ENCODE measurements around the gene KCNE1. TPM values are rescaled to one million over a fixed set of nuclear protein-coding genes. Genes with fewer than 3 reads are reported as not detected.
"Not testable (repeated sequence)": the region's sequence is repeated elsewhere in the genome, so short reads cannot be mapped to it uniquely, and the experiment has no call there.

The KCNE1 gene
- total RNA-seq, 2 experiments from 2014 or later = 0.14 TPM; not detected in 1

DNA sequence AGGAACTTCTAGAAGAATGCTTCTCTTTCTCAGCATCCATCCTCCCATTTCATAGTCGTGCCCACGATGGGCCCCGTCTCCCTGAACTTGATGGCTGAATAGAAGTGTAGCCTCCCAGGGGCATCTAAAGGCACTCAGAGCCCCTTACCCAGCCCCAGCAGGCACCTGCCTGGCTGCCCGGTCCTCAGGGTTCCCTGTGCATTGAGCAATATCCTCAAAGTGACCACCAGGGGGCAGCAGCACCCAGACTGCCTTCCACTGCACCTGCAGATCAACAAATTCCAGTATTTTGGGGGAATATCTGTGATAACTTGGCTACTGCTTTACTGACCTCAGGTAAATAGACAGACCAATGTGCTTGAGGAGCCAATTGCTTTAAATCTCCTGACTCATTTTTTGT is 68.5 kb downstream of the KCNE1 start:
- H3K4me1 Mint-ChIP-seq, H3K36me3 Mint-ChIP-seq, H3K4me3 Mint-ChIP-seq, H3K9me3 Mint-ChIP-seq, H3K27me3 Mint-ChIP-seq, H3K27ac Mint-ChIP-seq, DNase-seq: not testable (repeated sequence)

DNA sequence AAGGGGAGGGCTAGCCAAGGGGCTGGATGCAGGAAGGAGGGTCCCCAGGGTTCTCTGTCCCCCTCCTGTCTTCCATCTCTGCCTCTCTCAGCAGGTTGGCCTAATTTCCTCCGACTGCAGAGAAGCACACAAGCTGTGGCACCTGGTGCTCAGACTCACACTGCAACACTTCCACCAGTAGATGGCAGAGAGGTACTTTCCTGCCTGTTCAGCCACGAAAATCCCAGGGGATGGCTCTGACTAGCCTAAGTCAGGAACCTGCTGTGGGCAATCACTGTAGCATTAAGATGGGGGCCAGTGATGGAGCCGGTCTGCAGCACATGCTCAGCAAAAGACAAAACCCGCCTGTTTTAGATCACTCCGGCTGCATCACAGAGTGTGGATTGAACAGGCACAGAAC is 82.3 kb downstream of the KCNE1 start:
- not testable (repeated sequence) for H3K27me3 Mint-ChIP-seq, H3K4me3 Mint-ChIP-seq, H3K27ac Mint-ChIP-seq, H3K9me3 Mint-ChIP-seq, H3K4me1 Mint-ChIP-seq, H3K36me3 Mint-ChIP-seq, DNase-seq

DNA sequence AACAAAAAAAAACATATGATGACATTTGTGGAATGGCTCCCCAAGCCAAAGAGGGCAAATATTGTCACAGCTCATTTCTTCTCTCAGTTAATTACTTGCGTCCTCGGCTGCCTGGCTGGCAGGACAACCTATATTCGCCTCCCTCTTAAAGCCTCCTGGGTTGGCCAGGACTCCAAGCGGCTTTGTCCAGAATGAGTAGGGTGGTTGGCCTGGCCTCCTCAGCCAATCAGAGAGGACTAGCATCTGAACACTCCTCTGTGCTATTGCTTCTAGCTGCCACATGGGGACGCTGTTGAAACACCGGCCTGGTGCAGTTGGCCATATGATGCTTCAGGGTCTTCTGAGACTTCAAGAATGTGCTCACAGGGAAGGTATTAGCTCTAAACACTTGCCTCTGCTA is 83.6 kb downstream of the KCNE1 start:
- not testable (repeated sequence) for H3K9me3 Mint-ChIP-seq, H3K27ac Mint-ChIP-seq, DNase-seq, H3K36me3 Mint-ChIP-seq, H3K4me1 Mint-ChIP-seq, H3K27me3 Mint-ChIP-seq, H3K4me3 Mint-ChIP-seq

DNA sequence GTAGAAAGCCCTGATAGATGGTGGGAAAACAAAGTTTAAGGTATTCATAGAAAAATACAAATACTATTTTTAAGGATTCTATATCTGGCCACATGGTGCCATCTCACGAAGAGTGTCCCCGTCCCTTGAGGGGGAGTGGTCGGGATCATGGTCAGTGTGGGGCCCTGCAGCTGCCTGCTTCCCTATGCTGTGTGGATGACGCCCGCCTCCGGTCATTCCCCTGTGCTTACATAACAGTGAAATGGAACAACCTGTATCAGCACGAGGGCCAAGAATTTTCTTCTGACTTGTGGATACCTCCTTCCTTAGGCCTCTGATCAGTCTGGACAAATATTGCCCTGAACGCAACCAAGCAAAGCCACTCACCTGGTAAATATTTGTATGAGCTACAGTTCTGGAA is 84.7 kb downstream of the KCNE1 start:
- not testable (repeated sequence) for H3K4me1 Mint-ChIP-seq, H3K36me3 Mint-ChIP-seq, DNase-seq, H3K27me3 Mint-ChIP-seq, H3K4me3 Mint-ChIP-seq, H3K9me3 Mint-ChIP-seq, H3K27ac Mint-ChIP-seq

DNA sequence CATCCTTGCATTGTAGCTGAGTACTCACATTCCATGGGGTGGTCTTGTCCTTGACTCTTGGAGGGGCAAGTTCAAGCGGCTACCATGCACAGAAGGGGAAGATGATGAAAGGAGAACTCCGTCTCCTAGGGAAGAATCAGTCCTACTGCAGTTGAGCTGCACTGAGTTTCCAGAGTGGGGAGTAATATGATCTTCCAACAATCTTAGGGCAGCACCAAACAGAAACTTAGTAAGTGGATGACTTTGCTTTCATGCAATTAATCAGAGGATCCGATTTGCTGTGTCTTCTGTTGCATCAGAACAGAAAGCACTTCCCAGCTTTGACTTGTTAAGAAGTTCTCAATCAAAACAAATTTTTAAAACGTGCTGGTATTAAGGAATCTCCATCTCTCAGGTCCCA is 88.2 kb downstream of the KCNE1 start, which contains the start of gene SMIM34:
Gene SMIM34, minus strand, starts transcription at position 147 of the 400 bp plus-strand sequence. Its CDS starts 112 bp downstream, at position 35.
- H3K27me3 Mint-ChIP-seq, H3K4me3 Mint-ChIP-seq, H3K27ac Mint-ChIP-seq, H3K4me1 Mint-ChIP-seq, H3K9me3 Mint-ChIP-seq, H3K36me3 Mint-ChIP-seq, DNase-seq: not testable (repeated sequence)

DNA sequence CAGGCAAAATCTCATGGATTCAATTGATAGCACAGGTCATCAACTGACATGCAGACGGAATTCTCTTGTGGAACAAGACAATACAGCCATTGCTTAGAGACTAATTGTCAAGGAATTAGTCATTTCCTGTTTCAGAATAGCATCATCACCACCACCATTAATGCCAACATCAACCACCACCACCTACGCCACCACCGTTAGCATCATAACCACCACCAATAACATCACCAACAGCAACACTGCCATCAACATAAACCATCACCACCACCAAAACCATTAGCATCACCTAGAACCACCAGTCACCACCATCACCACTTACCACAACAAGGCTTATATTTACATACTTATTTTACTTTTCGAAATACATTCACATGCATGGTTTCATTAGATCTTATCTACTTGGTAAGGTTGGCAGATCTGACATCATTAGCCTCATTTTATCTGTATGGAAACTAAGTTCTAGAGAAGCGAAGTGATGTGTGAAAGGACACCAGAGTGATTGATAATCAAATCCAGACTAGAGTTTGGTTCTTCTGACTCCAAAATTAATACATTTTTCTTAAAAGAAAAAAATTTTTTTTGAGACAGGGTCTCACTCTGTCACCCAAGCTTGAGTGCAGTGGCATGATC is 94.4 kb downstream of the KCNE1 start:
- H3K9me3 Mint-ChIP-seq, H3K27ac Mint-ChIP-seq, H3K36me3 Mint-ChIP-seq, H3K4me1 Mint-ChIP-seq, H3K27me3 Mint-ChIP-seq, H3K4me3 Mint-ChIP-seq, DNase-seq: not testable (repeated sequence)

DNA sequence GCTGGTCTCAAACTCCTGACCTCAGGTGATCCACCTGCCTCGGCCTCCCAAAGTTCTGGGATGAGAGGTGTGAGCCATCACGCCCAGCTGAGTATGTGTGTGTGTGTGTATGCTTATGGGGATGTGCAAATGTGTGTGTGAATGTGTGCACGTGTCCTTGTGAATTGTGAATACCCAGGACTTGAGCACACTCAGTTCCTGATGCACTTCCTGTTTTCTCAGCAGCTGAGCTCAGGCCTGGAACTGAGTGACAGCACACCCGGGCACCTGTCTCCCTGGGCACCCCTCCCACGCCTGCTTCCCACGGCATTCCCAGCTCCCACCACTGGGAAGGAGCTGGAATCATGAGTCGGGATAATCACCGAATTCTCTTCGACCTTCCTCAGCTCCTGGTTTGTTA is 104.7 kb downstream of the KCNE1 start:
- not testable (repeated sequence) for H3K9me3 Mint-ChIP-seq, H3K4me1 Mint-ChIP-seq, H3K27ac Mint-ChIP-seq, H3K36me3 Mint-ChIP-seq, DNase-seq, H3K4me3 Mint-ChIP-seq, H3K27me3 Mint-ChIP-seq

DNA sequence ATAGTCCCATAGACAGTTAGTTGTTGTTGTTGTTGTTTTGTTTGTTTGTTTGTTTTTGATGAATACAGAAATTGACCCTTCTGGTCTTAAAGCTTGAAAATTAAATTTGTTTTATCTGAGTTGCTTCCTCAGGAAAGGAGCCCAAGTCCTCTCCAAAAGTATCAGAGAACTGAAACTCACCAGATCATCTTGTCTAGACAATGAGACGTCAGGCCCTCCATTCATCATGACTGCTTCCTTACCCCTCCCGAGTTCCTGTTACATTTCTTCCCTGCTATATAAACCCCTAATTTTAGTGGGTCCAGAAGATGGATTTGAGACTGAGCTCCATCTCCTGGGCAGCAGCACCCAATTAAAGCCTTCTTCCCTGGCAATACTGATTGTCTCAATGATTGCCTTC is 105.3 kb downstream of the KCNE1 start:
- not testable (repeated sequence) for H3K4me3 Mint-ChIP-seq, H3K27ac Mint-ChIP-seq, DNase-seq

DNA sequence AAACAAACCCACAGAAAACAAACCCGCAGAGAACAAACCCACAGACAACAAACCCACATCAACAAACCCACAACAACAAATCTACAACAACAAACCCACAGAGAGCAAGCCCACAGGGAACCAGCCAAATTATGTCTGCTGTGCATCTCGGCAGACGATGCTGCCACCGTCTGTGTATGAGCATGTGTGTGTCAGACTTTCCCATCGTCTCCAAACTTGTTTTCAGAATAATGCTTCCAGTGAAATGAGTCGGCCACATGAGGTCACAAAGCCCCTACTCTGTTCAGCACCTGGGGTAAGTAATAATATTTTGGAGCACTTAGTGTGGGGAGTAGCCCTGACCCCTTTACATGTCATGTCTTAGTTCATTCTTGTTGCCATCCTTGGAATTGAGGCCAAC is 105.9 kb downstream of the KCNE1 start:
- H3K27ac Mint-ChIP-seq, H3K9me3 Mint-ChIP-seq, H3K27me3 Mint-ChIP-seq, DNase-seq, H3K36me3 Mint-ChIP-seq, H3K4me3 Mint-ChIP-seq, H3K4me1 Mint-ChIP-seq: not testable (repeated sequence)

More for the DNA sequence above, 105.3 kb downstream of the KCNE1 start:
- not testable (repeated sequence) for H3K36me3 Mint-ChIP-seq, H3K9me3 Mint-ChIP-seq, H3K4me1 Mint-ChIP-seq, H3K27me3 Mint-ChIP-seq

DNA sequence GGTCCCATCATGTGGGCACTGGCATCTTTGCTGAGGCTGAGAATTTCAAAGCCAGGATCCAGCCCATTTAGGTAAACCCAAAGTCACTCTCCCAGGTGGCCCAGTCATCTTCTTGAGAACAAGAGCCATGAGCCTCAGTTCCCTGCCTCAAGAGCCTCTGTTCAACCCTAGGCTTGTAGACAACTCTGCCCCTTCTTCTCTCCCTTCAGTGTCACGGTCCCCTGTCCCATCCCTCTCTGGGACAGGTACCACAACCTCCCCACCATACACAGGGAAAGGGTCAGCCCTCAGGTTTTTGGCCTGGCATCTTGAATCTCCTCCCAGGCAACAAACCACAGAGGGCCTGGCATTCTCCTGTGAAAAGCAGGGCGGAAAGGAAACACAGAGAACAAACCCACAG is 106.3 kb downstream of the KCNE1 start:
- H3K36me3 Mint-ChIP-seq, H3K4me1 Mint-ChIP-seq, H3K9me3 Mint-ChIP-seq, H3K4me3 Mint-ChIP-seq, H3K27me3 Mint-ChIP-seq, H3K27ac Mint-ChIP-seq, DNase-seq: not testable (repeated sequence)

DNA sequence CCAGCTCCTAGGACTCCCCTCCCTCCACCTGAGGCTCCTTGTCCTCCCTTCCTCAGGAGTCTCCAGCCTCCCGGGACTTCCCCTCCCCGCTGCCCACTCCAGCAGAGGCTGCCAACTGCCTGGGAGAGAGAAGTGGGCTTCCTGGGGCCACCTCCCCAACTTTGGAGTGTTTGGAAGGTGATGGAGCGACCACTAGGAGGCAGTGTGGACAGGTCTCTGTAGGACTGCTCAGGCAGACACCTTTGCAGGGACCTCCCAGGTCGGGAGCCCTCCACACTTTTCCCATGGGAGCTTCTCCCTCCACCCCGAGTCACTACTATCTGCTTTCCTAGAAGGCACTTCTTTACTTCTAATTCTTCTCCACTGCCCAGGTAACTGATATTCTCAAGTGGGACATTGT is 107.3 kb downstream of the KCNE1 start:
- H3K4me1 Mint-ChIP-seq, H3K36me3 Mint-ChIP-seq, H3K4me3 Mint-ChIP-seq, H3K9me3 Mint-ChIP-seq, DNase-seq, H3K27me3 Mint-ChIP-seq, H3K27ac Mint-ChIP-seq: not testable (repeated sequence)

DNA sequence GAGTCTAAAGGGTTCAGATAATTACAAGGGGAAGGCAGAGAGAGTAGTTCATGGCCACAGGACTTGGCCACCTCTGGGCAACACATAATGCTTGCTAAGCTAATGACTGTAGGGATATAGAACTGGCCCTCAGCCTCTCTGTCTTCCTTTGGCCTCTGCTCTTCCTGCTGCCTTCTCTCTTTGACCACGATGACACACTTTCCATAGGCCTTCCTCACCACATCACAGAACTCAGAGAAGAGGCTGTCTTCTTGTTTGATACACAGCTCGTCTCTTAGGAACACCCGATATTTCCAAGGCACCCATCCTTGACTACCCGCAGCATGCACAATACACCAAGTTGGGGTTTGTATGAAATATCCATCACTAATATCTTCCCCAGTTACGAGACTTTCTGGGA is 111.5 kb downstream of the KCNE1 start:
- H3K4me1 Mint-ChIP-seq, DNase-seq, H3K27me3 Mint-ChIP-seq, H3K9me3 Mint-ChIP-seq, H3K4me3 Mint-ChIP-seq, H3K27ac Mint-ChIP-seq, H3K36me3 Mint-ChIP-seq: not testable (repeated sequence)

Other genes with a start within 250 kb of the KCNE1 start
- gene KCNE2, start 148.2 kb downstream of the KCNE1 start, total RNA-seq = not detected
- gene SMIM11, start 136.7 kb downstream of the KCNE1 start, total RNA-seq = 10 to 100 TPM; 24.8 to 38.9 TPM
- gene SMIM34, start 88.3 kb downstream of the KCNE1 start, total RNA-seq = not detected
- 10 to 100 TPM; 11.5 to 13.2 TPM for gene RCAN1, start 102.9 kb upstream of the KCNE1 start, total RNA-seq
- under 1 TPM; 0.66 to 0.78 TPM for gene CLIC6, start 156.8 kb upstream of the KCNE1 start, total RNA-seq

All from activated naive CD8-positive, alpha-beta T cell treated with anti-CD3 and anti-CD28 coated beads for 36 hours (primary cell).